ENCODE data around the gene ACTR1B.
"Not testable (repeated sequence)": the region's sequence is repeated elsewhere in the genome, so short reads cannot be mapped to it uniquely, and the experiment has no call there.

ACTR1B gene

DNA sequence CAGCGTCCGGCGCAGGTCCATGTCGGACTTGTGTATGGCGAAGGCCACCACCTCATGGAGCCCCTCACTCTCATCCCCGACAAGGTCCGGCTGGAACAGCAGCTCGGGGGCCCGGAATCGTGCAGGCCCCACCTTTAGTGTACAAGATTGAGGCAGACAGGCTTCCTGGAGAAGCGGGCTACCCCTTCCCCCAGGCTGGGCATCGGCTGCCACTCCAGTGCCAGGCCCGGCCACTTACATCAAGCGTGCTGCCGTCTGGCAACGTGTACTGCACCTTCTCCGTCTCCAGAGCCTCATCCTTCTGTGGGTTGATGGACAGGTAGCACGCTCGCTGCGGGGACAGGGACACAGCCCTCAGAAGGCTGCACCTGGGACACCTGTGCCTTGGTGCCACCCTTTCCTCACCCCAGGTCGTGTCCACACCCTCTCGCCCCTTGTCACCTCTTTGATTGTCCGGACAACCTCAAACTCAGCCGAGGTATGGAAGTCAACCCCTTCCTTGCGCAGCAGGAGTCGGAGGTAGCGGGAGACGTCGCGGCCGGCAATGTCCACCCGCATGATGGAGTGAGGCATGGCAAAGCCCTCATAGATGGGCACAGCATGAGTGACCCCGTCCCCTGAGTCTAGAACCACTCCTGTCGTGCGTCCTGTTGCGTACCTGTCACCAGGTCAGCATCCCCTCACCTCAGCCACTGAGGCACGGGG is 5.7 kb downstream of the ACTR1B start:
- DNase-seq: no peak

DNA sequence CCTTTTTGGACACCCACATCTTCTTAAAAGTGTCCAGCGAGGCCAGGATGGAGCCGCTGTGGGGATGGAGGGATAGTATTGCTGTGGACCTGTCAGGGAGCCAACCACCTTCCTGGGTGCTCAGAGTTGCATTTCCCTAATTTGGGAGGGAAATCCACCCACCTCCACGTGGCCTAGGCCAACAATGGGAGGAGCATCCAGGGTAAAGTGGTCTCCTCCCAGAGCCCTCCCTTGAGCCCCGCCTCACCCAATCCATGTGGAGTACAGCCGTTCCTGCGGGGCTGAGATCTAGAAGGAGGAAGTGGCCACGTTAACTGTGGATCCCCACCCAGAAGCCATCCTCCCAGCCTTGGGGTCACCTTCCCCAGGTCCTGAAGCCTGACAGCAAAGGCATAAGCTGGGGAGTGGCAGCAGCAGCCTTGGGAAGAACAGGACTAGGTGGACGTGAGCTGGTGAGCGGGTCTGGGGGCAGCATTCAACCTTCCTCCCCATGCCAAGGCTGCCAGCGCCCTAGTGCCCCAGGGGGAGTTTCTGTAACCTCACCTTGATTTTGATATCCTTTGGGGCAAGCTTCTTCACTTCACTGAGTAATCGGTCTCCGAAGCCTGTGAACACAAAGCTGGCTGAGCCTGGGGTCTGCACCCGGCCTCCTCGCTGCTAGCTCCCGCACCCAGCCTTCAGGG is 6.8 kb downstream of the ACTR1B start:
- DNase-seq: no peak

DNA sequence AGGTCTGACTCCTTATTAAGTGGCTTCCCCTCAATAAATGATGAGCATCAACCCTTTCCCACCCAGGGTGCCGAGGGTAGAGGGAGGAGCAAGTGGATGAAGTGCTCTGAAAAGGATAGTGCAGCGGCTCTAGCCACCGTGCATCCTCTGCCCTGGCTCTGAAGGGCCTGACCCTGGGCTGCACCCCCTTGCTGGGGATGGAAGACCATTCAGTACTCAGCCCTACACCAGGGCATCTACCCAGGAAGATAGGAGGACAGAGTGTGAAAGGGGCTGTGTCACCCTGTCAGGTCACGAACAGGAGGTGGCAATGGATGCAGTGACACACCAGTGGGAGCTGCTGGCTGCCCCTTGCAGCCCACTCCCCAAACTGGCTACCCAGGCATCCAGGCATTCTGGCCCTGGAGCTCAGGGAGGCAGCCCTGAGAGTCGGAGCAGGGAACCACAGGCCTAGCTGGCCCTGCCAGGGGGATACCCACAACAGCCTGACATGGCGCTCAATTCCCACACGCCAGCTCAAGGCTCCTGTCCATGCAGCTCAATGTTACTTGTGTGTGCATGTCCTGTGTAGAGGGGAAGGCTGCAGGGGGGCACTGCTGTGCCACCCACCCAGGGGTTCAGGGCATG is 7.6 kb downstream of the ACTR1B start:
- no peak for DNase-seq

DNA sequence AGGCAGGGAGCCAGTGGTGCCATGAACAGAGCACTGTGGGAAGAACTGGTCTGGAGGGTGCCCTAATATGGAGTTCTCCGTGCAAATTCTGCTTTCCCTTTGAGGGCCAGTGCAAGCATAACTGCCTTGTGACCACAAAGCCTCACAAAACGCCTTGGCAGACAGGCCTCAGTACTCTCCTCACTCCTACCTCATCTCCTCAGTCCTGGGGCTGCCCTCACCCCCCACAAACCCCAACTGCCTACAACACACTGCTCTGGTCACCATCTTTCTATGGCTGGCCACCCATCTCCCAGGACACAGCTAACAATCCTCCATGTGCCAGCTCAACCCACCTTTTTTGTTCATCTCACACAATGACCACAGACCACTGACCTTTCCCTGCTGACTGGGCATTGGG is 9.1 kb downstream of the ACTR1B start:
- DNase-seq: no peak

DNA sequence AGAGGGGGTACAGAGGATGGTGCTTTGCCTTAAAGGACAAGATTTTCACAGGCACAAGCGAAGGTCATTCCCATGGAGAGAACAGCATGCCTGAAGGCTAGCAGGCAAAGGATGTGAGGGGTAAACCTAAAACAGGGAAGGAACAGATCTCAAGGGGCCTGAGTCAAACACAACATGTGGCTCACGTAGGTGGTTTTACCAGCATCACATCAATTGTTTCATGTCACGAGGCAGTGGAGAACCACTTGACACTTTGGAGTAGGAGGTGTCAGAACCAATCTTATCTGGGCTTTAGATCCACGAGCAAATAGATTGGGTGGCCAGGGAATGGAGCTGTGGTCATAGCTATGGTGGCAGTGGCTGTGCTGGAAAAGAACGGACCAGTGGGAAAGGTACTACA is 9.5 kb downstream of the ACTR1B start:
- DNase-seq: no peak

DNA sequence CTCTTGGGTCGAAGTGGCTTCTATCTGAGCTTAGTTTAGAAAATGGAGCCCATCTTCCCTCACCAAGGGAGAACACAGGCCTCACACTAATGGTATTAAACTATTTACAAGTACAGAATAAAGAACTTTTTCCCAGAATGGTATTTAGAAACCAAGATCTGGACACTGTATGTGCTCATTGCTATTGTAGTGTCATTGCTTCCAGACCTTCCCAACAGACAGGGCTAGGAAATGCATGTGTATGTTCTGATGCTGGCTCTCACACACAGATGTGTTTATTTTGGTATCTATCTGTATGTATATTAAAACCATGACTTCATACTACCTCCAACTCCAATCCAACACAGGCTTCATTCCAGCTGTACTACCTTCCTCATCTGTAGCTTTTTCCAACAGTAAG is 10.0 kb downstream of the ACTR1B start:
- DNase-seq: no peak

DNA sequence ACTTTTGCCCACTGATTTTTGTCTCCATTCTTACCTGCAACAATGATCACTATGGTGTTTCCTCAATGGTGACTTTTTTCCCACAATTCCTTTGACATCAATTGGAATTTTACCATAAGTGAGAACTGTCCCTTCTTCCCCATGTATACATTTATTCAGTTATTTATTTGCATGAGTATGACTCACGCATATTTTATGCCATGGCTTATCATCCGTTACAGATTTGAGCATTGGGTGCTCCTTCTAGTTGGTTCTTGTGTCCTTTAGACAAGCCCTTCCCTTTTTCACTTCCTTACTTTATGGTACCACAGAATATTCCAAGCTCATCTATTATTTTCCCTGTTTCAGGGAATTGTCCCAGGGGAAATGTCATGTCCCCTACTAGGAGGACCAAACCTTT is 10.4 kb downstream of the ACTR1B start:
- DNase-seq: no peak

DNA sequence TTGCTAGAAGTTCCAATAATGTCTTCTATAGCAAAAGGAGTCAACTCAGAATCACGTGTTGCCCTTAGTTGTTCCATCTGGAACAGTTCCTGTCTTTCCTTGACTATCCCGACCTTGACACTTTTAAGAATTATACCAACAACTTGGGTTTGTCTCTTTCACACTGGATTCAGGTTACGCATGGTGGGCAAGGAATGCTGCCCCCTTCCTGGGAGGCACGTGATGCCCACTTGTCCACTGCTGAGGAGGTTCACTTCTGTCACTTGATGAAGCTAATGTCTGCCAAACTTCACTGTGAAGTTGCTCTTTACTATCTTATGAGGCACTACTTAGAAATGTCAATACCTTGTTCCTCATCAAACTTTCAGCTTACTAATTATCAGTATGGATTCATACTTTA is 12.7 kb downstream of the ACTR1B start:
- DNase-seq: no peak

DNA sequence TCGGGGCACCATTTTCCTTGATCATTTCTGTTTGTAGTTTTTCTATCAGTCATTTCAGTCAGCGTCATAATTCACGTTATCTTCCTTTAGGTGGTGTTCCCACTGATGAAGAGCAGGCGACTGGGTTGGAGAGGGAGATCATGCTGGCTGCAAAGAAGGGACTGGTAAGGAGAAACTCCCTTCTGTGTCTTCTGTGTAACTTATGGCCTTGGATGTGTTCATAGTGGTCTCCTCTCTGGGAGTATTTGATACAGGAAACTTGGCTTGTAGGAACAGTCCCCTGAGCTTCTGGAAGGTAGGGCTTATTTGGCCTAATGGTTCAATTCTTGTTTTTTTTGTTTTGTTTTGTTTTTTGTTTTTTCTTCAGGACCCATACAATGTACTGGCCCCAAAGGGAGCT is 16.9 kb downstream of the ACTR1B start:
- DNase-seq: no peak

DNA sequence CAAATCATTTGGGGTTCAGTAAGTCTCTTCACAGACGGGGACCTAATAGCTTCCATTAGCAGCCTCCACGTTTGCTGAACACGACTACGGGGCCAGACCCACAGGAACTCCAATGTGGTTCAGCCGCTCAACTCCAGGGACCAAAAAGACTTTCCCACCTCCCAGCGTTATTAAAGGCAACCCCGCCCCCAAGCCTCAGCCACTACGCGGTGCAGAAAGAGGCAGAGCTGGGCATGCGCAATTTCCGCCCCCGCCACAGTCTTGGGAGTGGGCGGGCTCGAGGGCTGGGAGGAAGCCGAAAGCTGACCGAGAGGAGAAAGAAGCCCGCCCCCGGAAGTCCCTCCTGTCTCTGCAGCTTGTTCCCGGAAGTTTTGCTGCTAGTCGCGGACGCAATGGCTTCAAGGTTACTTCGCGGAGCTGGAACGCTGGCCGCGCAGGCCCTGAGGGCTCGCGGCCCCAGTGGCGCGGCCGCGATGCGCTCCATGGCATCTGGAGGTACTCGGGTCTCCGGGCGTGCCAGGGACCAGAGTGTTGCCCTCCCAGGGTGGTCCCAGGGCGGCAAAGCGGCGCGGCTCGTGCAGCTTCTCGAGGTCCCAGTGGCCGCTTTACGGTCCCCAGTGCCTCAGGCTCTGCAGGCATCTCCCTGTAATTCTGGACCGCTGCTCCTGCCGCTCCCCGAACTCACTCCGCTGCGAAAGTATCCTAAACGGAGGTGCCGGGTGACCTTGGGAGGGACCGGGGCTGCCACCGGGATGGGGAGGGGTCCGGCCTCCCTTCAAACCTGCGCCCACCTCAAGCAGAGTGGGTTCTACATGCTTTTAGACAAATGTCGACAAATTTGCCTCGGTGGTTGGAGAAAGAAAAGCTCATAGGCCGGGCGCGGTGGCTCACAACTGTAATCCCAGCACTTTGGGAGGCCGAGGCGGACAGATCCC is 17.9 kb downstream of the ACTR1B start, which contains the start of gene COX5B:
COX5B (plus strand) TSS at position 368 of the 935 bp plus-strand sequence; CDS start at position 393, 25 bp downstream.
- DNase-seq: peak; percentile 99

DNA sequence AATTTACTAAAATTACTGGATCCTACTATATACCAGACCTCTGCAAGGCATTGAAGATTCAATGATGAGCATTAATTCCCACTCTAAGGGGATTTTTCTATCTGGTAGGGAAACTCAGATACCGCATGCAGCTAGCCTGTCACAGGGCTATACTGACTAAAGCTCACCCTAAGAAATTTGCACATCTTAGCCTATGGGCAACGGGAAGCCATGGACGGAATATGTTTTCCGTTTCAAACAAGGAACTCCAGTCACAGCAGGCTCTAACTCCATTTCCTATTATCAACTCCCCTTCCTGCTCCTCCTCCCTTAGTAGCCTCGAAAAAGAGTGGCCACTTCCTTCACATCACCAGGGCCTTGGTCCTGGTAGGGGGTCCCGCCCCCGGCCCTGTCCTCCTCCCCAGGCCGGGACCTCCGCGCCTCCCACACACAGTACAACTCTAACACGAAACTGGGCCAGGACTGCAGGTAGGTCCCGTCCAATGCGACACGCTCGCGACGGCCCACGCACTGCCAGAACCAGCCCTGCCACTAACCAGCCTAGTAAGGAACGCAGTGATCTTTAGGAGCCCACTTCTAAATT is 18.6 kb downstream of the ACTR1B start:
- DNase-seq: no peak

DNA sequence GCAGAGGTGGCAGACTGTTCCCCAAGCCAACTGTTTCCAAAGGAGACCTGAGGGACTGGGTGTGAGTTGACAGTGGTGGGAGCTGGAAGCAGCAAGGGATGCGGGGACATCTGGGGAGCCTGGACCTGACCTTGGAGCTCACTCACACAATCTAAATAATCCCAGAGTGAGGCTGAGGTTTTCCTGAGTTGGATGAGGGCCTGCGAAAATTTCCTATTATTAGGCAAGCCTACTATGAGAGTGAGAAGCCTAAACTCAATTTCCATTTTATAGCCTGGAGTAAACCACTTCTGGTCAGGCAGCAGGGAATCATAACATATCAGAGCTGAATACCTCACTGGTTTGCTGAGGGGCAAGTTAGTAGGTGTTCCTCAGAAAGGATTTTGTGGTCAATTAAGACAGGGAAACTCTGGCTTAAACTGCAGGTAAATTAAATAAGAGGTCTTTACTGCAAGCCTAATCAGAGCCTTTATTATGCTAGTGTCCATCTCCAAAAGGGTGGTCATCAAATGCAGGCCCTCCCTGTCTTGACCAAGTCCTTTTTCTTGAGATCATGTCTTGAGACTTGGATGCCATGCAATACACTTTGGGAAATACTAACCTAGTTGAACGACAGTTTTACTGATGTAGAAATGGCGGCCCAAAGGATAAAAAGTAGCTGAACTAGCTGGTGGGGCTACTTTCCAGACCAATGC is 19.7 kb downstream of the ACTR1B start:
- no peak for DNase-seq

DNA sequence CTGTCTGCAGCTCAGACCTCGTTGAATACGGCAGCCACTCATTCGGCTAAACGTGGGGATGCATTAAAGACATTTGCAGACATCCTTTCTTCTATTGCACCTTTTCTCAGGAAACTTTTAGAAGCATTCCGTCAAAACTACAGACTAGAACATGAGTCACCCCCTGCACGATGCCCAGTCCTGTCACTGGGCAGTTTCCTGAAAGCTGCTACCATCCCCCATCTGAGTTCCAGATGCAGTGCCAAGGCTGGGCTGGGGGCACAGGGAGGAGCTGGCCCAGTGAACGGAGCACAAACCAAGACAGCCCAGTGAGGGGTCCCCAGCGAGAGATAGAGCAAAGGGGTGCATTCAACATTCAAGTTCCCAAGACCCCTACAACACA is 37.8 kb downstream of the ACTR1B start:
- DNase-seq: not testable (repeated sequence)

DNA sequence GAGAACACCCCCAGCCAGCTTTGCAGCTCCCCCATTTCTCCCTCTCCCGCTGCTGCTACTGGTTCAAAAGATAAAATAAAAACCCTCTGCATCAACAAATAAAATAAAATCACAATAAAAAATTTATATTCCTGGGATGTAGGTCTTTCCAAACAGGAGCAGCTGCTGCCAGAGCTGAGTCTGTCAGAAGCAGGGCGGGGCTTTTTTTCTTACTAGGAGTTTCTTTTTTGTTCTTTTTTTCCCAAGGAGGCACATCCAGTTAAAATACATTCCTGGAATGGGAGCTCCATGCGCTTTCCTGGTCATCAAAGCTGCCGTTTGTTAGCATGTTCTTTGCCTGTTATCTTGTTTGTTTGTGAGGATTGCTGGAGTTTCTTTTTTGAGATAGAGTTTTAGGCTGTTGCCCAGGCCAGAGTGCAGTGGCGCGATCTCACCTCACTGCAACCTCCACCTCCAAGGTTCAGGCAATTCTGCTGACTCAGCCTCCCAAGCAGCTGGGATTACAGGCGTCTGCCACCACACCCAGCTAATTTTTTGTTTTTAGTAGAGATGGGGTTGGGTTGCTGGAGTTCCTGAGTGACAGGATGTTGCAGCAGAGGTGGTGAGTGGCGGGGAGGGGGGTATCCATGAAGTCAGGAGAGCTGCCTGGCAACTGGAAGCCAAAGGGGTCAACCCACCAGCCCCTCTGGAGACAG is 38.3 kb downstream of the ACTR1B start:
- DNase-seq: not testable (repeated sequence)

DNA sequence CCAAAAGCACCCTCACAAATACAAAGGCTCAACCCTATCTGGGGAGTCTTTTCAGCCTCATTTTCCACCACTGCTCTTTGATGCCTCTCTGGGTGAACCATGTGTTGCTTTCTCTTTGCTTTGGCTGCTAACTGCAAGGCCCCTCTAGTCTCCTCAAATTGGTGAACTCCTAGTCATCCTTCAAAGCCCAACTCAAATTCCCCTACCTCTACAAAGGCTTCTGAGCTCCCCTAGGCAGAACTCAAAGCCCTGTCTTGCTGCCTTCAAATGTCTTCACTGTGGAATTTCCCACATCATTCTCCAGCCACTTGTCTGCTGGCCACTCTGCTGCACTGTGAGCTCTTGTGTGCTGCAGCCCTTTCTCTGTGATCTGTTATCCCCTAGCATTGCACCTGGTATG is 40.9 kb downstream of the ACTR1B start:
- not testable (repeated sequence) for DNase-seq

DNA sequence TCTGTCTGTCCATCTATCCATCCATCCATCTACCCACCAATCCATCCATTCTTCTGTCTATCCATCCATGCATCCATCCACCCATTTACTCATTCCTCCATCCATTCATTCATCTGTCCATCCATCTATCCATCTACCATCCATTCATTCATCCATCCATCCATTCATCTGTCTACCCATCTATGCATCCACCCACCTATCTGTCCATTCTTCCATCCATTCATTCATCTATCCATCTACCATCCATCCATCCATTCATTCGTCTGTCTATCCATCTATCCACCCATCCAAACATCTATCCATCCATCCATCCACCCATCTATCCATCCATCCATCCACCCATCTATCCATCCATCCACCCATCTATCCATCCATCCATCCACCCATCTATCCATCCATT is 43.4 kb downstream of the ACTR1B start:
- not testable (repeated sequence) for DNase-seq

DNA sequence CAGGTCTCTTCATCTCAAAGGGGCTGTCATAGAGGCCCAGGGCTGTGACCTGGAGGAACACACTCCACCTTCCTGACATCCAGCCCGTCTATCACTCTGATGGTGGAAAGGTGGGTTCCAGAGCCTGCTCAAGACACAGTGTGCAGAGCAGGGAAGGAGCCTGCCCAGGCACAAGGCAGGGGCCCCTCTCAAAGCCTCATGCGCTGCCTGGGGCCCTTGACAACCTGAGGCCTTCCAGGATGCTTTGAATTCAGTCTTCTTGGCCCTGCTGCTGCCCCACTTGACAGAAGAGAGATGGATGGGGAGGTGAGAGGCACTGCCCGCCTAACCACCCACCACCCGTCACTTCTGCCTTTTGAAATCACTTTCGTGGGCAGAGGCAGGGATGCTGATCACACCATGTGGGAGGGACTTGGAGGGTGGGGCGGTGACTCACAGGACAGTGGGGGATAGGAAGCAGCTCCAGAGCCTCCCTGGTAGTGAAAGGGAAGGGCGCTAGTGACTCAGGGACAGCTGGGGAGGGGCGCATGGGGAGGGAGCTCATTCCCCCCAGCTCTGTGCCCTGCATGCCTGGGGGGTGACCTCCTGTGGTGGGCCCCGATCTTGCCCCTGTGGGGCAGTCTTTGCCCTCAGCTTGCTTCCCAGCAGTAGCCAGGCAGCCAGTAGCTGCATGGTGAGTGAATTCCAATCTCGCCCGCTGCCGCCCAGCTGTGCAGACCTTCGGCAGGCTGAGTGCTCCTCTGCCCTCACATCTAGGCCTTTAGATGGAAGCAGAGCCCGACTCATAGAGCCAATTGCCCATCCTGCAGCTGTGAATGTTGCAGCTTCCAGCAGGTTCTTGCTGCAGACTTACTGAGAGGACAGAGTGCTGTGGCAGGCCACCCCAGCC is 44.7 kb downstream of the ACTR1B start:
- DNase-seq: not testable (repeated sequence)

DNA sequence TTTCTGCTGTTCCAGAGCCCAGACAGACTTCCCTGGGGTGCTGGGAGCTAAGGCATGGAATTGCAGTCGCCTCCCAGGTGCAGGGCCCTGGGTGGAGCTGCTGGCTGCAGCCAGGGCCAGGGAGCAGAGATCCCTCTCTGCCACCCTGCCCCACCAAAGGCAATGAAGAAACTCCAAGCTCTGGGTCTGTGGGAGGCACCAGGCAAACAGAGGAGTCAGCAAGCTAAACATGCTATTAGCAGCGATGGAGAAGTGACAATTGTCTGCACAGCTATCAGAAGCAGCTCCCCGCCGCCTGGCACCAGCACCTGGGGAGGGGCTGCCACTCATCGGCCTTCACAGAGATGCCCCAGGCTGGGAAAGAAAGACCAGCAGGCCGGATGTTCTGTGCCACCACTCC is 45.9 kb downstream of the ACTR1B start:
- no peak for DNase-seq

DNA sequence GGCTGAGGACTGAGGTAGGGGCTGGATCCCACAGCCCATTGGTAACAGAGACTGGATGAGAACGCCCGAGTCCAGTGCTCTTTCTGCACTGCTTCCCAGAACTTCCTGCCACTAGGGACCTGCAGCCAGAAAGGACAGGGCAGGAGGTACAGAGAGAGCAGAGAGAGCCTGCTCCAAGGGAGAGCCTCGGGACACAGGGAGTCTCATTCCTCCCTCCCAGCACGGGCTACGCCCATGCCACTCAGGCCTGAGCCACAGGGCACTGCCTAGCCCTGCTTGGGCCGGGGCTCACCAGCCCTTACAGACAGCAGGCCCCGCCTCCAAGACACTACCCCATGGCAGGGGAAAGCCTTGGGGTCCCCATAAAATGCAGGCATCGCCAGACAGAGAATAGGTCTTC is 48.1 kb downstream of the ACTR1B start:
- DNase-seq: not testable (repeated sequence)

DNA sequence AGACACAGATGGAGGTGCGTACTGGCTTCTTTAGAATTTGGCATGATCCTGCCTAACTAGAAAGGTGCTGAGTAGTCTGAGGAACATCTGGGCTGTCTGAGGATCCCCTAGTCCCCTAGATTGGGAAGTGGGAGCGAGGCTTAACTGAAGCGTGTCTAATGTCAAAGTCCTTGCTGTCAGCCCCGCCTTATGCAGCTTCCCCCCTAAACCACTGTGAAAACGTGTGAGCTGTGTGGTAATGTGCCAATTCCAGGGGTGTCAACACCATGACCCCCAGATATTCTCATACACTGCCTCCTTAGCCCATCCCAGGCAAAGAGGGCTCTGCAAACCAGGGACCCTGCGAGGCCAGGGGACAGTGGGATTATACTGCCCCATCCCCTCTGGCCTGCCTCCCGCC is 51.9 kb downstream of the ACTR1B start:
- DNase-seq: not testable (repeated sequence)
